GM21528 (cell line): ENCODE measurements around the gene MRPS22.

Source experiments
- ATAC-seq: cut with Tn5 transposase; IDR thresholded peaks from one replicate; pipeline ENCODE4 v1.9.1; 2021; ENCODE audit warnings: mild to moderate bottlenecking, moderate library complexity; ENCODE audit not compliant: unreplicated experiment, low FRiP score

Gene MRPS22

DNA sequence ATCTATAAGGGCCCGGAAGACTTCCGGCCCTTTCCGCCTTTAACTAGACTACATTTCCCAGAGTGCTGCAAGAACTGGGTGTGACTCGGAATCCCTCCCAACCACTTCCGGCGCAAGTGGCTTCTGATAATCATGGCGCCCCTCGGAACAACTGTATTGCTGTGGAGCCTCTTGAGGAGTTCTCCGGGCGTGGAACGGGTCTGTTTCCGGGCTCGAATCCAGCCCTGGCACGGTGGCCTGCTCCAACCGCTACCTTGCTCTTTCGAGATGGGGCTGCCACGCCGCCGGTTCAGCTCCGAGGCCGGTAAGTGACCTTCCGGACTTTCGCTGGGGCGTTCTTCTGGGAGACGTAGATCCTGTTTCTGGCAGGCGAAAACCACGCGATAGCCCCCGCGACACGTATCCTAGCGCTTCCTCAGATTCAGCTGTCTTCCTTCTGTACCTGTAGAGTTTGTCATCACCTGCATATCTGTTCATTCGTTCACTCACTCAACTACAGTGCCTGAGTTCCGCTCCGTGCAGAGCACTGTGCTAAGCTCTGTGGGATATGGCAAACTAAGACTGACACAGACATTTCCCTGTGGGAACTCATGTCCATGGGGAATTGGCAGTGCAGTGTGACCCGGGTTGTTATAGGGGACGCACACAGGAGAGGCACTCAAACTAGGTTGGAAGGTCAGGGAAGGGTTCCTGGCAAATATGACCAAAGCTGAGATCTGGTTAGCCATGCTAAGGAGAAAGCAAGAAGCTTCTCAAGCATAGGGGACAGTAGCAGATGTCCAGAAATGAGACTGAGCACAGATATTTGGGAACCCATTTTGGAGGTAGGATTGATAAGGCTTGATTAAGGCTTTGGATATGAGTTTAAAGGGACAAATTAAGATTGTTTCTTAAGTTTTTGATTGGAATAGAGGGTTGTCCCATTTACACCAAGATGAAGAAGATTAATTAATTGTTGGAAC, at the start of gene MRPS22:
Gene MRPS22, plus strand, starts transcription at position 126 of the 962 bp plus-strand sequence. Its CDS starts 7 bp downstream, at position 133.
- peak; percentile 97 for ATAC-seq

GRCh38 chr3:139295040-139295439, 48.8 kb upstream of the MRPS22 start:
- ATAC-seq = no peak

GRCh38 chr3:139296141-139296718, 47.6 kb upstream of the MRPS22 start:
- no peak for ATAC-seq

GRCh38 chr3:139297588-139298311, 46.1 kb upstream of the MRPS22 start:
- ATAC-seq = no peak

GRCh38 chr3:139299261-139300132, 44.3 kb upstream of the MRPS22 start:
- ATAC-seq = no peak

DNA sequence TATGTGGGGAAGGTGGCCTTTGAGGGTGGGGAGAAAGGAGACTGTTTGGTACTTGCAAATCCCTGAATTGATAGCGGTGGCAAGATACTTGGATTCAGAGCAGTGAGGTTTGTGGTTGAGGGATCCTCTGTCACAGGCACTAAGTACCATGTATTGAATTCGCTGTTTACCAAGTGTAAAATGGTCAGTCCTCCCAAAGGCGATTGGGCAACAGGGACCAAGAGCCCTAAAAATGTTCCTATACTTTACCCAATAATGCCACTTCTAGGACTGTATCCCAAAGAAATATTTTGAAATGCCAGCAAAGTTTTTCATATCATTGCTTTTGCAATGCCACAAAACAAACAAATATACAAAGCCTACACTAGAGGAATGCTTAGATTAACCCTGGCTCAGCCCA, 43.4 kb upstream of the MRPS22 start:
- ATAC-seq = no peak

DNA sequence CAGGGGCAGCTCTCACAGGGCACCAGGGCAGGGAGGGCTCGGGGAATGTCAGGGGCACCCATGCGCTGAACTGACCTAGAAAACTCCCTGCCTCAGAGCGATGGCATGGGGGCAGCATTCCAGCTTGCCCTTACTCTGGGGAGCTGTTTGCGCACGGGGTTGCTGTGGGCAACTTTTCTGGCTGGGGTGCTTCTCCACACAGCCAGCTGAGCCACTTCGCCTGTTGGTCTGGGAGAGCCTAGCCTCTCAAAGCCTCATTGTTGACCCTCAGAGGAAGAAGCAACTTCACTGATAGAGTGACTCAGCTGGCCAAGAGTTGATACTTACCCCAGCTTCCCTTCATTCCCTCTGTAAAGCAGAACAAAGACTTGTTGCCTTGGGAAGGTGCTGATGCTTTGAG, 42.6 kb upstream of the MRPS22 start:
- ATAC-seq = no peak

DNA sequence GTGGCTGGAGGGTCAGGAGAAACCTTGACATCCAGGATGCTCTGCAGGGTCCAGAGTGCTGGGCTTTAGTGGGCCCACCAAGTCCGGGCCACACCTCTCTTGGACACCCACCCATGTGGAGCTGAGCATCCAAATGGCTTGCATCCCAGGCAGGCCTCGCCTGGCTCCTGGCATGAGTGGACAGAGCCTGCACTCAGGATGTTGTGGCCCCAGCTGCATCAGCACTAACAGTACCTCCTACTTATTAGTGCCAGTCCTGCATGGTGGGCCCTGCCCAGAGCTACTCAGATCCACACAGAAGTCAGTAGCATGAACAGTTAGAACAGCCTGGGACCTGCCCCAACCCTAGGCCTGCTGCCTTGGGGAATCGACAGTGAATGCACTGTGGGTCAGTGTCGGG, 42.2 kb upstream of the MRPS22 start:
- no peak for ATAC-seq

DNA sequence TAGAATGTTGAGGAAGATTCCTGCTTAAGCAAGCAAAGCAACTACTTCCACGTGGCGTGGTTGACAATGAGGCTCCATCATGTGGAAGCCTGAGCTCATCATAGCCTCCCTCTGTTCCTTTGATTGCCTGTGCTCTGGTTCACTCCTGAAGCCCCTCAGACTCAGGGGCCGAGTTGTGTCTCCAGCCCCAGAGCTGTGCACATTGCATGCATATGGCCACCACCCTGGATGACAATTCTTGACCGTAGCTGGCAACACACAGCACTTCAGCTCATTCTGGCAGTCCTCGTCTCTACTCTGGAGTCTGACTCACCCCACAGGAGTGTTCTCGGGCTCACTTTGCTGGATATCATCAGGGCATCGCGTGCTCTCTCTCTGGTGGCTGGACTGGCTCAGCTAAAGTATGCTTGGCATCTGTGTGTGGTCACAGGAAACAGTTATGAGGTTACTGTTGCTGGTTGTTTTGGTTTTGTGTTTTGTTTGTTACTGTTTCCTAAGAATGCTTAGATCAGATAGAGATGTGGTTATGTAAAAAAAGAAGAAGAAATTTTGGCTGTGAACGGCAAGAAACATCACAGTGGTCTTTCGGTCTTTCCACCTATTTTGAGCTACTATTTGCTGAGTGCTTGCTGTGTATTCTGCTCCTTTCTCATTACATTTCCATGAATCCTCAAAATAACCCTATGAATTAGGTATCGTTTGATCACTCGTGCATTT, 41.6 kb upstream of the MRPS22 start:
- ATAC-seq = no peak

- ATAC-seq = no peak
These were observed 41.1 kb upstream of the MRPS22 start for GRCh38 chr3:139302801-139303113.

DNA sequence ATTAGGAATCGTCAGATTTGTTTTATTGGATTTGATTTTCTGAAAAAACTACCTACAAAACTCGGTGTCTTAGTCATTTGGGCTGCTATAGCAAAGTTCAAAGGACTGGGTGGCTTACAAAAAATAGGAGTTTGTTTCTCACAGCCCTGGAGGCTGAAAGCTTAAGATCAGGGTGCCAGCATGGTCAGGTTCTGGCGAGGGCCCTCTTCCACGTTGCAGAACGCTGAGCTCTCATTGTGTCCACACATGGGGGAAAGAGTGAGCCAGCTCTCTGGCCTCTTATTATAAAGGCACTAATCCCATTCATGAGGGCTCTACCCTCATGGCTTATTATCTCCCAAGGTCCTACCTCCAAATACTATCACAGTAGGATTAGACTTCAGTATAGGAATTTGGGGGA, 40.6 kb upstream of the MRPS22 start:
- ATAC-seq = no peak

GRCh38 chr3:139304383-139304782, 39.4 kb upstream of the MRPS22 start:
- ATAC-seq = no peak

GRCh38 chr3:139306078-139306477, 37.7 kb upstream of the MRPS22 start:
- ATAC-seq = no peak

- no peak for ATAC-seq
These were observed 36.7 kb upstream of the MRPS22 start for GRCh38 chr3:139307072-139307491.

- no peak for ATAC-seq
These were observed 35.9 kb upstream of the MRPS22 start for GRCh38 chr3:139307601-139308555.

- no peak for ATAC-seq
These were observed 35.3 kb upstream of the MRPS22 start for GRCh38 chr3:139308560-139308959.

GRCh38 chr3:139309061-139309591, 34.7 kb upstream of the MRPS22 start:
- no peak for ATAC-seq

DNA sequence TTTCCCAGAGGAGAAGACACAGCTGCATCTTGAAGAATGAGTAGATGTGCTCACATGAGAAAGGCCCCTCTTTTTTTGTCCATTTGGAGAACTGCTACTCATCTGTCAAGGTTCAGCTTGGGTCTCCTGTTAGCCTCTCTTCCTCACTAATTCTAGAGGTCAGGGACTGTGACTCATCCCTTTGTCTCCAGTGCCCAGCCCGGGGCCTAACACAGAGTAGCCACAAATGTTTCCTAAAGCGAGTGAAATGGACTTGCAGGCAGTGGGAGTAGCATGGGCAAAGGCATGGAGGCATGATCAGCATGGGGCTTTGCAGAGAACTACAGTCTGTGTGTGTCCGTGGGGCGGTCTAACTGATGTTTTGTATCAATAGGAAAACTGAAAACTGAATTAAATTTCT, 33.9 kb upstream of the MRPS22 start:
- no peak for ATAC-seq
